Neural cell (in vitro differentiated cells): ENCODE data around the gene DEF6. TPM values are rescaled to one million over a fixed set of nuclear protein-coding genes. Genes with fewer than 3 reads are reported as not detected.

Experiments used
- H2AFZ ChIP-seq: fragments of 200-600, 300-800 bp; sonication (generic), shearing (Covaris generic); 2 replicates; pipeline ENCODE4 v1.6.0; 2014; ENCODE audit warnings: low read depth, mild to moderate bottlenecking, antibody characterized with exemption, low read length, moderate library complexity
- H3F3A ChIP-seq: fragments of 200-600 bp; shearing (Covaris generic); 2 replicates; pipeline ENCODE4 v1.6.1; 2016; ENCODE audit warnings: mild to moderate bottlenecking, moderate library complexity, mixed read lengths, antibody characterized with exemption, low read length; ENCODE audit not compliant: insufficient read depth, poor library complexity, severe bottlenecking
- H3K27ac ChIP-seq: fragments of 200-600, 300-800 bp; sonication (generic), shearing (Covaris generic); 2 replicates; pipeline ENCODE4 v1.5.1; 2014; ENCODE audit warnings: mild to moderate bottlenecking, low read length, moderate library complexity
- H3K27me3 ChIP-seq: fragments of 300-800, 200-600 bp; sonication (generic), shearing (Covaris generic); 2 replicates; pipeline ENCODE4 v1.6.0; 2014; ENCODE audit warnings: mild to moderate bottlenecking, low read depth, low read length, moderate library complexity; ENCODE audit not compliant: insufficient read depth
- H3K36me3 ChIP-seq: fragments of 300-800, 200-600 bp; sonication (generic), shearing (Covaris generic); 2 replicates; pipeline ENCODE4 v1.5.1; 2014; ENCODE audit warnings: mild to moderate bottlenecking, antibody characterized with exemption, low read length, moderate library complexity; ENCODE audit not compliant: insufficient read depth
- H3K4me2 ChIP-seq: fragments of 300-800, 200-600 bp; sonication (generic), shearing (Covaris generic); 2 replicates; pipeline ENCODE4 v1.6.0; 2014; ENCODE audit warnings: mild to moderate bottlenecking, low read length
- H3K4me3 ChIP-seq: fragments of 300-800, 200-600 bp; sonication (generic), shearing (Covaris generic); 2 replicates; pipeline ENCODE4 v1.5.1; 2014; ENCODE audit warnings: mild to moderate bottlenecking, low read length, moderate library complexity
- H3K79me2 ChIP-seq: fragments of 200-600 bp; shearing (Covaris generic); replicated peaks from 2 replicates; pipeline ENCODE4 v1.6.0; 2014; ENCODE audit warnings: mild to moderate bottlenecking, low read length, moderate library complexity; ENCODE audit not compliant: insufficient read depth
- H3K9ac ChIP-seq: fragments of 300-800, 200-600 bp; sonication (generic), shearing (Covaris generic); 2 replicates; pipeline ENCODE4 v1.6.1; 2016; ENCODE audit warnings: mild to moderate bottlenecking, low read length, mixed read lengths
- H3K9me2 ChIP-seq: fragments of 200-600 bp; shearing (Covaris generic); 2 replicates; pipeline ENCODE4 v1.6.1; 2016; ENCODE audit warnings: mild to moderate bottlenecking, low read length, mixed read lengths; ENCODE audit not compliant: insufficient read depth
- H3K9me3 ChIP-seq: fragments of 200-600, 300-800 bp; sonication (generic), shearing (Covaris generic); 2 replicates; pipeline ENCODE4 v1.6.1; 2016; ENCODE audit warnings: mild to moderate bottlenecking, mixed run types, low read length, moderate library complexity, mixed read lengths
- H4K20me1 ChIP-seq: fragments of 200-600 bp; shearing (Covaris generic); 2 replicates; pipeline ENCODE4 v1.6.1; 2016; ENCODE audit warnings: mild to moderate bottlenecking, mixed run types; ENCODE audit not compliant: insufficient read depth
- CTCF ChIP-seq: fragments of 450-650 bp; IDR thresholded peaks from 2 replicates; pipeline ENCODE4 v1.5.1; 2014; ENCODE audit warnings: antibody characterized with exemption, mild to moderate bottlenecking, moderate library complexity; ENCODE audit not compliant: poor library complexity, severe bottlenecking
- EP300 ChIP-seq: fragments of 450-650 bp; conservative IDR thresholded peaks from 2 replicates; pipeline ENCODE4 v1.6.1; 2014; ENCODE audit warnings: antibody characterized with exemption, mild to moderate bottlenecking, moderate library complexity; ENCODE audit not compliant: poor library complexity, severe bottlenecking
- EZH2 ChIP-seq: fragments of 200-600, 300-800 bp; shearing (Covaris generic), sonication (generic); IDR thresholded peaks from 2 replicates; pipeline ENCODE4 v1.6.1; 2014; ENCODE audit warnings: antibody characterized with exemption, low read length, borderline replicate concordance, mild to moderate bottlenecking; ENCODE audit not compliant: insufficient read depth, poor library complexity, severe bottlenecking
- MXI1 ChIP-seq: fragments of 450-650 bp; conservative IDR thresholded peaks from 2 replicates; pipeline ENCODE4 v1.6.1; 2014; ENCODE audit warnings: antibody characterized with exemption, mild to moderate bottlenecking; ENCODE audit not compliant: poor library complexity, severe bottlenecking
- POLR2AphosphoS5 ChIP-seq: IDR thresholded peaks from 2 replicates; pipeline ENCODE4 v1.6.1; 2012
- RAD21 ChIP-seq: fragments of 450-650 bp; conservative IDR thresholded peaks from 2 replicates; pipeline ENCODE4 v1.6.1; 2014; ENCODE audit warnings: antibody characterized with exemption, mild to moderate bottlenecking, moderate library complexity
- REST ChIP-seq: IDR thresholded peaks from 2 replicates; pipeline ENCODE4 v1.6.1; 2012; ENCODE audit warnings: borderline replicate concordance
- SMC3 ChIP-seq: fragments of 450-650 bp; conservative IDR thresholded peaks from 2 replicates; pipeline ENCODE4 v1.6.1; 2014; ENCODE audit warnings: antibody characterized with exemption, mild to moderate bottlenecking, moderate library complexity; ENCODE audit not compliant: poor library complexity
- TAF1 ChIP-seq: IDR thresholded peaks from 2 replicates; pipeline ENCODE4 v1.6.1; 2012; ENCODE audit warnings: low read depth
- polyA plus RNA-seq: library from polyadenylated mRNA; depleted of rRNA; stranded (reverse); fragments of >200 nt; gene quantifications from 2 replicates; pipeline ENCODE4 v1.2.3, GENCODE V29; 2014

The DEF6 gene
- polyA plus RNA-seq, 1 donor from 2014 or later: 1.3 TPM

GRCh38 chr6:35356391-35356790 is 58.8 kb downstream of the DEF6 start:
- no peak overlapping the region for H3K9ac ChIP-seq
- no peak overlapping the region for H2AFZ ChIP-seq
- H3K27ac ChIP-seq: no peak overlapping the region

GRCh38 chr6:35357677-35358076 is 60.1 kb downstream of the DEF6 start:
- Histone ChIP-seq H4K20me1 (no peaks in the 10 kb centered on the region), H3K9me2 (no peaks in the 10 kb centered on the region), H3K9ac (no peak overlapping the region), H3K4me3 (no peak overlapping the region), H3K79me2 (no peaks in the 10 kb centered on the region), H3K36me3 (peaks cover 4% of the 10 kb centered on the region), H3K27me3 (no peaks in the 10 kb centered on the region), H3K4me2 (no peak overlapping the region), H3K9me3 (no peaks in the 10 kb centered on the region), H3K27ac (no peak overlapping the region), H2AFZ (no peak overlapping the region), H3F3A (no peaks in the 10 kb centered on the region)
- TF ChIP-seq CTCF: no peak
- TF ChIP-seq SMC3: no peak
- no peak for TF ChIP-seq RAD21

More at GRCh38 chr6:35356391-35356790, 58.8 kb downstream of the DEF6 start:
- H3K9me2 ChIP-seq: no peaks in the 10 kb centered on the region
- no peaks in the 10 kb centered on the region for H3F3A ChIP-seq
- no peaks in the 10 kb centered on the region for H3K27me3 ChIP-seq
- no peaks in the 10 kb centered on the region for H3K79me2 ChIP-seq
- H3K36me3 ChIP-seq: peaks cover 4% of the 10 kb centered on the region
- H3K4me3 ChIP-seq: no peak overlapping the region
- no peaks in the 10 kb centered on the region for H3K9me3 ChIP-seq
- no peak overlapping the region for H3K4me2 ChIP-seq
- H4K20me1 ChIP-seq: no peaks in the 10 kb centered on the region
- TF ChIP-seq TAF1 (no peak), EZH2 (no peak), MXI1 (no peak), POLR2AphosphoS5 (no peak), REST (no peak), RAD21 (no peak), SMC3 (no peak), EP300 (no peak), CTCF (no peak)
